HTERT RPE-1 (cell line): Measurements from ENCODE around the gene ADGRF3.
"Not testable (repeated sequence)": the region's sequence is repeated elsewhere in the genome, so short reads cannot be mapped to it uniquely, and the experiment has no call there.

Source experiments
- in situ Hi-C: fragments of 300-500 bp; cut with MboI; formaldehyde crosslinking; loops from 4 replicates; pipeline ENCODE4 v1.14.3; 2020; ENCODE audit warnings: low sequenced_read_pairs

The ADGRF3 gene

GRCh38 chr2:26352892-26353291 lies 6.3 kb upstream of the ADGRF3 start:
- in situ Hi-C loops, result no loop called here

- in situ Hi-C loops, result no loop called here
Measured at GRCh38 chr2:26351375-26352090, 4.9 kb upstream of the ADGRF3 start.

DNA sequence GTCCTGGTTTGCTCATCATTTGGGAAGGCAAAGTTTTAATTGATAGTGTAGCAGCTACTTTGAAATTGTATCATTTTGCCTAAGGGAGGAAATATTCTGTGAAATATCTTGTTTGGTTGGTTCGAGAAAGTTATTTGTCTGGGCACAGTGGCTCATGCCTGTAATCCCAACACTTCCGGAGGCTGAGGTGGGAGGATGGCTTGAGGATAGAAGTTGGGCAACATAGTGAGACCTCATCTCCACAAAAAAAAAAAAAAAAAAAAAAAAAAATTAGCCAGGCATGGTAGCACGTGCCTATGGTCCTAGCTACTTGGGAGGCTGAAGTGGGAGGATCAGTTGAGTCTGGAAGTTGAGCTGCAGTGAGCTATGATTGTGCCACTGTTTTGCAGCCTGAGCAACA lies 3.1 kb upstream of the ADGRF3 start:
- in situ Hi-C loops, result no loop called here

DNA sequence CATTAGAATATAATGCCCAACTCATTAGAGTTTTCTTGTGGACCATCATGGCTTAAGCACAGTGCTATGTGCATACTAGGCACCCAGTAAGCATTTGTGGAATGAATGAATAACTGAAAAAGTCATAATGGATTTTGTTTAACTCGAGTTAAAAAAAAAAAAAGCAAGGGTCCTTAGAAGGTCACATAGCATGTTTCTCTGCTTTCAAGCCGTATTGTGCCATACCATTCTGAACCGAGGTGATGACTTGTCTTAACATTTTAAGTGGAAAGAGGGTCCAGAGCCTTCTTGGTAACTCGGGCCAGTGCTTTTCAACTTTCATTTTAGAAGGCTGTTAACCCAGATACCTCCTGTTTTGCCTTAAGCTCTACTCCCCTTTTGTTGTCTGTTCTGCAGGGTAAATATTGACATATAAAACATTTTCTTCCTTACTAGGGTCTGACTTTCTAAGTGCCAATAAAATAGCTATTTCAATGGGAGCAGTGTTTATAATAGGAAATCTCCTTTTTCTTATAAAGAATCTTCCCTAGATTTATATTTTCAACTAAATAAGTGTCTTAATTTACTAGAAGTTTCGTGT lies 787 bp upstream of the ADGRF3 start:
- in situ Hi-C loops, result no loop called here

- in situ Hi-C loops, result no loop called here
Measured at GRCh38 chr2:26345545-26346453, 790 bp downstream of the ADGRF3 start, which contains the start of gene SELENOI. TSS of gene SELENOI (plus strand) at chr2:26346143. CDS start at chr2:26346233, 90 bp downstream.

- in situ Hi-C loops, result no loop called here
Measured at GRCh38 chr2:26345283-26345544, 1.4 kb downstream of the ADGRF3 start.

DNA sequence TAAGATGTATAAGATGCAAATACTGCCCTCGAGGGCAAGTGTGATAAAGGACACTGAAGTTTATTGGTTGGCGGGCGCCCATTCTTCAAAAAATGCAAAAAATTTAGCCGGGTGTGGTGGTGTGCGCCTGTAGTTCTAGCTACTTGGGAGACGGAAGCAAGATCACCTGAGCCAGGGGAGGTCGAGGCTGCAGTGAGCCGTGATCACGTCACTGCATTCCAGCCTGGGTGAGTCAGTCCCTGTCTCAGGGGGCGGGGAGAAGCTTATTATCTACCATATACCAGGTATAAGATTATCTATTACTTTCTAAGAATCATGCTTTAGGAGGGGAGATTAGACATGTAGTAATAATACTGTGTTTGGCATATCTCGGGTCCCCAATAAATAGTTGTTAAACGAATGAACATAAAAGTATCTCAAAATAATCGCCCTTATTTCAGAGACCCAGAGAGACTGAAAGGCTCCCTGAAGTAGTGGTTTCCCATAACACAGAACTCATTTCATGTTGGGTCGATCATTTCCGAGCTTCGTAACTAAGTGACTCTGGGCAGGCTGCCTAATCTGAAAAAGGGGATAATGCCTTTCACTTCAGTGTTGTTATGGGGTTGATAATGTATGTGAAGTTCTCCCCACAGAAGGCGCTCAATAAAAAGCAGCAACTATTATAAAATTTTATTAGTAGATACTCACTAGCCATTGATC lies 1.9 kb downstream of the ADGRF3 start:
- in situ Hi-C loops, result no loop called here

DNA sequence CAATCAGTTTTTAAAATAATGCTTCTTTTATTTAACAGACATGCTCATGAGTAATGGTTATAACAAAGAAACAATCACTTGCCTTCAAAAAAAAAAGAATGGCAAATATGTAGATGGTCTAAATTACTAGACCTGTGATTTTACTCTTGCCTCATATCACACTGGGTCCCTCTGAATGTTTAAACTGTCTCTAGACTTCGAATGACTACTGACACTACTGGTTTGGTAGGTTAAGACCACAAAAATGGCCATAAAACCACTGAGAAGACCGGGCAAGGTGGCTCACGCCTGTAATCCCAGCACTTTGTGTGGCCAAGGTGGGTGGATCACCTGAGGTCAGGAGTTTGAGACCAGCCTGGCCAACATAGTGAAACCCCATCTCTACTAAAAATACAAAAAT lies 5.8 kb downstream of the ADGRF3 start:
- in situ Hi-C loops, result no loop called here

- in situ Hi-C loops, result no loop called here
Measured at GRCh38 chr2:26337298-26337697, 9.3 kb downstream of the ADGRF3 start.

GRCh38 chr2:26336719-26337118 lies 9.9 kb downstream of the ADGRF3 start:
- in situ Hi-C loops, result no loop called here

DNA sequence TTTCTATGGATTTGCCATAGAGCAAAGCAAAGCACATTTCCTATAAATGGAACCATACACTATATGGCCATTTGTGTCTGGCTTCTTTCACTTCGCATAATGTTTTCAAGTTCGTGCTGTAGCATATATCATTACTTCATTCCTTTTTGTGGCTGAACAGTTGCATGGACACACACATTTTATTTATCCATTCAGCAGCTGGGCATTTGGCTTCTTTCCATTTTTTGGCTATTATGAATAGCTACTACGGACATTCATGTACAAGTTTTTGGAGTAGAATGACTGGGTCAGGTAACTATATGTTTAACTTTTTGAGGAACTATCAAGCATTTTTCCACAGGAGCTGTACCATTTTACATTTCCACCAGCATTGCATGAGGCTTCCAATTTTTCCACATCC lies 11.4 kb downstream of the ADGRF3 start:
- in situ Hi-C loops, result no loop called here

DNA sequence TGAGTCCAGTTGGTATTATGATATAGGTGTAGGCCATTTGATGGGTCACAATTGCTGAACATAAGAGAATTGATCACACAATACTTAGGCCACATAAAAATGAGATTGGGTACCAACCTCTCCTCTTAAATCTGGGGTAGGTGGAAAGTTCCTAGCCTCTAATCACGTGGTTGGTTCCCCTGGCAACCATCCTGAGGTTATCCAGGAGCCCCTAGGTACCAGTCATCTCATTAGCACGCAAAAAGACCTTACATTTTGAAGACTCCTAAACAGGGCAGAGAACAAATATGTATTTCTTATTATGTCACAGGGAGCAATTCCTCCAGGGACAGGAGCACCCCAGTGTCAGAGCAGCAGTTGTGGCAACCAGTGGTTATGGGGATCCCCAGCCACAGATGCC lies 13.3 kb downstream of the ADGRF3 start:
- in situ Hi-C loops, result no loop called here

GRCh38 chr2:26331321-26331720 lies 15.3 kb downstream of the ADGRF3 start:
- in situ Hi-C loops, result not testable (repeated sequence)

GRCh38 chr2:26330604-26331003 lies 16.0 kb downstream of the ADGRF3 start:
- in situ Hi-C loops, result no loop called here

- in situ Hi-C loops, result no loop called here
Measured at GRCh38 chr2:26330114-26330549, 16.5 kb downstream of the ADGRF3 start.

DNA sequence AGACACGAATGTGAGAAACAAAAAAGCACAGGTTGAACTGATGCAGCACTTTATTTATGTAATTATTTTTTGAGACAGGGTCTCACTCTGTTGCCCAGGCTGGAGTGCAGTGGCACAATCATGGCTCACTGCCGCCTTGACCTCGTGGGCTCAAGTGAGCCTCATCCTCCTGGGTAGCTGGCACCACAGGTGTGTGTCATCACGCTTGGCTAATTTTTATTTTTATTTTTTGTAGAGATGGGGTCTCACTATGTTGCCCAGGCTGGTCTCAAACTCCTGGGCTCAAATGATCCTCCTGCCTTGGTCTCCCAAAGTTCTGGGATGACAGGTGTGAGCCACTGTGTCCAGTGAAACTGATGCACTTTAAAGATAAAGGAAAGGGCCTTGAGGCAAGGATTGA lies 17.5 kb downstream of the ADGRF3 start:
- in situ Hi-C loops, result not testable (repeated sequence)

DNA sequence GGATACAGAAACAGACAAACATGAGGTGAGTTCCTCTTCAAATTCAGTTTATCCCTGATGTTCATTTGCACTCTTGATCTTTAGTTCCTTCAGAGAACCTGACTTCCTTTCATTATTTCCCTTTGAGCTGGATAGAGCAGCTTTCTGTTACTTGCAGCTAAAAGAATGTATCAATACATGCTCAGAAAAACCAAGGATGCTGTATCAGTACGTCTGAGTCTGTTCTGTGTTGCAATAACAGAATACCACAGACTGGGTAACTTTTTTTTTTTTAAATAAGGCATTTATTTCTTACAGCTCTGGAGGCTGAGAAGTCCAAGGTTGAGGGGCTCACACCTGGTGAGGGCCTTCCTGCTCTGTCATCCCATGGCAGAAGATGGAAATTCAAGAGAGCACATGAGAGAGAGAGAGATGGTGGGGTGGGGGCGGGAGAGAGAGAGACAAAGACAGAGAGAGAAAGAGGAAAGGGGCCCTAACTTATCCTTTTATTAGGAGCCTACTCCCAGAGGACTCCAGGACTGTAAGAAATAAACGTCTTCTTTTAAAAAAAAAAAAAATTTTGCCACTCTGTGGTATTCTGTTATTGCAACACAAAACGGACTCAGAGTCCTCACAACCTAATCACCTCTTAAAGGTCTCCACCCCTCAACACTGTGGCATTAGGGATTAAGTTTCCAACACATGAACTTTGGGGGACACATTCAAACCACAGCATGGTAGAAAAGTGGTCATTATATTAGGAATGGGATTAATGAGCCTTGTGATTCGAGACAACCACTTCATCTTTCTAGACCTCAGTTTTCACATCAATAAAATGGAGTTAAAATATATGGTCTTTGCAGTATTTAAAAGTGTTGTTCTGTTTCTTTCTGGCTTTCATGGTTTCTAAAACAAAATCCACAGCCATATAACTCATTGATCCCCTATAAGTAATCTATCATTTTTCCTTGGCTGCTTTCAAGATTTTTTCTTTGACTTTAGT lies 19.0 kb downstream of the ADGRF3 start:
- in situ Hi-C loops, result no loop called here

- in situ Hi-C loops, result no loop called here
Measured at GRCh38 chr2:26326514-26326913, 20.1 kb downstream of the ADGRF3 start.

GRCh38 chr2:26325851-26326250 lies 20.7 kb downstream of the ADGRF3 start:
- in situ Hi-C loops, result no loop called here

GRCh38 chr2:26324903-26325302 lies 21.7 kb downstream of the ADGRF3 start:
- in situ Hi-C loops, result no loop called here
